Medulla oblongata (tissue), 1 donor: Measurements from ENCODE around the gene NR1D1.

Experiments
- DNase-seq: peaks from one replicate; pipeline ENCODE4 v3.0.0-alpha.2; 2015; ENCODE audit errors: extremely low spot score

Gene NR1D1

GRCh38 chr17:40062329-40063186 is 37.8 kb downstream of the NR1D1 start, which contains the start of gene THRA:
TSS of gene THRA (plus strand) at chr17:40062965. CDS start at chr17:40074489, 11,524 bp downstream.
- peak; percentile 85 for DNase-seq

GRCh38 chr17:40061609-40062038 is 38.8 kb downstream of the NR1D1 start:
- no peak for DNase-seq

- no peak for DNase-seq
Observed at GRCh38 chr17:40060887-40061608, 39.3 kb downstream of the NR1D1 start.

- DNase-seq, result no peak
Observed at GRCh38 chr17:40059729-40060475, 40.5 kb downstream of the NR1D1 start.

GRCh38 chr17:40058865-40059264 is 41.5 kb downstream of the NR1D1 start:
- DNase-seq, result no peak

GRCh38 chr17:40058186-40058784 is 42.1 kb downstream of the NR1D1 start:
- DNase-seq, result peak; percentile 52

GRCh38 chr17:40056379-40057015 is 43.9 kb downstream of the NR1D1 start:
- DNase-seq, result peak; percentile 40
